MM.1S (cell line): ENCODE measurements around the gene STK16.

ENCODE experiments used
- EZH2 ChIP-seq: fragments of 300-600 bp; sonication (generic); optimal IDR thresholded peaks from 2 replicates; pipeline ENCODE3; 2017; ENCODE audit warnings: low read depth, mild to moderate bottlenecking, antibody characterized with exemption, low read length, mixed read lengths
- EZH2phosphoT487 ChIP-seq: fragments of 300-600 bp; sonication (generic); IDR thresholded peaks from 2 replicates; pipeline ENCODE4 v1.6.1; 2018; ENCODE audit warnings: antibody characterized with exemption, low read length
- TF ChIP-seq, protein P1 (sequence below): fragments of 300-600 bp; sonication (generic); IDR thresholded peaks from 2 replicates; pipeline ENCODE4 v1.5.1; 2016; ENCODE audit warnings: antibody characterized with exemption, low read length, mixed read lengths

DNA sequence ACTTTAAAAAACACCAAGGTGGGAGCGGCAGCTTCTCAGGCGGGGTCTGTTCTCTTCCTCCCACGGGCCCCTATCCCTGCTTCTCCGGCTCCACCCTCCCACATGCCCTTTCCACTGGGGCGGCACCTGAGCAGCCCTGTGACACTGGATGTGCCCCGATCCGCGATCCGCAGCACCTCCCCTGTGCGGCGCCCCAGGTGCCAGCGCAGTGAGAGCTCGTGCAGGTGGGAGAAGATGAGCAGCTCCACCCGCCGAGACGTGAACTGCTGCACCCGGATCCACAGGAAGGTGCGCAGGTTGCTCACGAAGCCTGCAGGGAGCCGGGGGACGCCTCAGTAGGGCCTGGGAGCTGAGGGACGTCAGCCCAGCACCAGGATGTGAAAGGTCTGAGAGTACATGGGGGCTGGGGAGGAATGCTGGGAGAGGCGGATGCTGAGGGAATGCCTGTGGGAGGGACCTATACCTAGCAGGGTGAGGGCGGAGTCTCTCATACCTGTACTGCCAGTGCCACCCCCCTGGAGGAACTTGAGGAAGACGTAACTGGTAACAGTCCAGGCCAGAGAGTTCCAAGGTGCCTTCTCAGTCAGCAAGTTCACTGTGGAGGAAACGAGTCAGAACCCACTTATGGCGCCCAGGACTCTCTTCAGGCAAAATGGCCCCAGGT is 29.3 kb upstream of the STK16 start:
- TF ChIP-seq, protein P1, sequence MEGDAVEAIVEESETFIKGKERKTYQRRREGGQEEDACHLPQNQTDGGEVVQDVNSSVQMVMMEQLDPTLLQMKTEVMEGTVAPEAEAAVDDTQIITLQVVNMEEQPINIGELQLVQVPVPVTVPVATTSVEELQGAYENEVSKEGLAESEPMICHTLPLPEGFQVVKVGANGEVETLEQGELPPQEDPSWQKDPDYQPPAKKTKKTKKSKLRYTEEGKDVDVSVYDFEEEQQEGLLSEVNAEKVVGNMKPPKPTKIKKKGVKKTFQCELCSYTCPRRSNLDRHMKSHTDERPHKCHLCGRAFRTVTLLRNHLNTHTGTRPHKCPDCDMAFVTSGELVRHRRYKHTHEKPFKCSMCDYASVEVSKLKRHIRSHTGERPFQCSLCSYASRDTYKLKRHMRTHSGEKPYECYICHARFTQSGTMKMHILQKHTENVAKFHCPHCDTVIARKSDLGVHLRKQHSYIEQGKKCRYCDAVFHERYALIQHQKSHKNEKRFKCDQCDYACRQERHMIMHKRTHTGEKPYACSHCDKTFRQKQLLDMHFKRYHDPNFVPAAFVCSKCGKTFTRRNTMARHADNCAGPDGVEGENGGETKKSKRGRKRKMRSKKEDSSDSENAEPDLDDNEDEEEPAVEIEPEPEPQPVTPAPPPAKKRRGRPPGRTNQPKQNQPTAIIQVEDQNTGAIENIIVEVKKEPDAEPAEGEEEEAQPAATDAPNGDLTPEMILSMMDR = no peak
- TF ChIP-seq EZH2 (no peak), EZH2phosphoT487 (no peak)
